DMS79 (cell line): ENCODE data around the gene MDGA2.

Source experiments
- DNase-seq: peaks from one replicate; lab custom pipeline; 2025; lab: John Stamatoyannopoulos, UW

MDGA2 gene

GRCh38 chr14:47619392-47619791 is 56.0 kb downstream of the MDGA2 start:
- no peak for DNase-seq

- no peak for DNase-seq
Observed at GRCh38 chr14:47606566-47606965, 68.8 kb downstream of the MDGA2 start.

- no peak for DNase-seq
Observed at GRCh38 chr14:47596860-47597259, 78.5 kb downstream of the MDGA2 start.

DNA sequence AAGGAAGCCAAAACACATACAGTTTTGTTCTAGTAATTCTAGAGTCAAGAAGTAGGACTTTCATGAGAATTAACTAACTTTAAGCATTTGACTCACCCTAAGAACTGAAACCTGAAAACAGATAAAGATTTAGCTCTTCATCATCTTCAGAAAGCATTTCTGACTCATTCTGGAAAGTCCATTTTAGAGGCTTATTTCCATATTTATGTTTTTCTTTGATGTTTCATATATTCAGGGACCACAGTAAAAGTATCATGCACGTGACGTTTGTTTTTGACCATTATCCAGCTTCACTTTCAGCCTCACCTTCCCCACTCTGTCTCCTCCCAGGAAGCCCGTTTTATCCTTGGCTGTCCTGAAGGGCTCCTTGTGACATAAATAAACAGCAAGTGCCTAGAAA is 79.2 kb downstream of the MDGA2 start:
- DNase-seq, result no peak

GRCh38 chr14:47595552-47595951 is 79.9 kb downstream of the MDGA2 start:
- DNase-seq, result no peak

DNA sequence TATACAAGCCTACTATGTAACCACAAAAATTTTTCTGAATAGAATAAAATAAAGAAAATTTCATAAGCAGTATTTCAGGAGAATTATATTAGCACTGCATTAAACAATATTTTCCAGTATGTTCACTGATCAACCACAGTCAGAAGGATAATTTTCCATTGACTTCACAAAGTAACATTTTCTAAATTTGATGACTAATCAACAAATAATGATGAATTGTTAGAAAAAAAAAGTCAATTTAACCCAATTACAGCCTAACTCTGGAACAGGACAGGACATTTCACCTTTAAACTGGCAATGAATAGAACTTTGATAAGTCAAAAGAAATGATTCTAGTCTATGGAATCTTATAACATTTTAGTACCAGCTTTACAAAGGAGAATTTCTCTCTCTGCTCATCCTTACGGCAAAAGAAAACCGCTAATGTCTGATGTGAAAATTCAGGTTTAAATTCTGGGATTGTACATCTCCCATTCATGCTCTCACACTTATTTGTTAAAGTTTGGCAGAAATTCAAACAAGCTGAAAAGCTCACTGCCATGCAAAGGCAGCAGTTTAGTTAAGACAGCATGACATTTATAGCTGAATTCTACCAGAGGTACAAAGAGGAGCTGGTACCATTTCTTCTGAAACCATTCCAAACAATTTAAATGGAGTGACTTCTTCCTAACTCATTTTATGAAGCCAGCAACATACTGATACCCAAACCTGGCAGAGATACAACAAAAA is 84.5 kb downstream of the MDGA2 start:
- DNase-seq, result no peak

GRCh38 chr14:47585447-47585846 is 90.0 kb downstream of the MDGA2 start:
- no peak for DNase-seq

DNA sequence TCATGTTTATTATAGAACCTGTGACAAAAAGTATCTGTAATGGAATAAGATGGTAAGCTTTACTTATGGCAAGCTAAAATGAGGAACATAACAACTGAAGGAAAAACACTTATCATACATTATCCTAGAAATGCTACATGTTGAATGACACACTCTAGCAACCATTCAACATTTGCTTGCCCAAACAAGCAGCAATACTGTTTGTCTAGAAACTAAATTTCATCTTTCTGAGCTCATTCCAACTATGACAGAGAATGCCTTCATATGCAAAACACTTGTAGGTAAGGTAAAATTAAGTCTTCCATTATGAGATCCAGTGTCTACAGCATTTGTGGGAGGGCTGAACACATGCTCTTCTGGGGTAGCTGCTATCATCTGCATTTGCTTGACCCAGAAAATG is 108.1 kb downstream of the MDGA2 start:
- no peak for DNase-seq

DNA sequence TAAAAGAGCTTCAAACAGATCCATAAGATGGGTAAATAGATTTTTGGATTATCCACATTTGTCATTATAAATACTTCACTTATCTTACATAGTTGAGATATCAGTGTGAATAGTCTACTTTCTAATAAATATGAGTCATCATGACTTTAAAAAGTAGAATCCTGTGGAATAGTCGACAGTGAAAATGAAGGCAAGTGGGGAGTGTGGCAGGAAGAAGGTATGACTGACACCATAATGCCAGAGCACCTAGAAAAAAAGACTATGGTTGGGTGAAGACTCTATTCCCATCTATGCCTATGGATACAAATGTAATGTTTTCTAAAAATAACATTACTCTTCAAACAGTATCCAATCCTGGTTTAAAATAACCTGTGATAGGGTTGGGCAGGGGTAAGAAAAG is 117.5 kb downstream of the MDGA2 start:
- DNase-seq, result no peak

- DNase-seq, result no peak
Observed at GRCh38 chr14:47555333-47555732, 120.1 kb downstream of the MDGA2 start.

DNA sequence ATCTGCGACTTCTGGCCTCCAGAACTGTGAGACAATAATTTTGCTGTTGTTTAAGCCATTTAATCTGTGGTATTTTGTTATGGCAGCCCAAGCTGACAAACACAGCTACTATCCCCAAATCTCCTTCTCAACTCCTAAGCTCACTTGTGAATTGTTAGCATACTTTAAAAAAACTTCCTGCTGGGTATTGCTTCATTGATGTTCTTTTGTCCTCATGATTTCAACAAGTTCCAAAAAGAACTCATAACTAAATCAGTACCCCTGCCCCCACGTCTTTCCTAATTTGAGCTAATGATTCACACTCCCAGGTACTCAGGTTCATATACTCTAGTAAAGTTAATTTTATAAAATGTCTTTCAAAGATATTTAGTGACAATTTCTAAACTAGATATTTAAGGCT is 125.5 kb downstream of the MDGA2 start:
- DNase-seq, result no peak

DNA sequence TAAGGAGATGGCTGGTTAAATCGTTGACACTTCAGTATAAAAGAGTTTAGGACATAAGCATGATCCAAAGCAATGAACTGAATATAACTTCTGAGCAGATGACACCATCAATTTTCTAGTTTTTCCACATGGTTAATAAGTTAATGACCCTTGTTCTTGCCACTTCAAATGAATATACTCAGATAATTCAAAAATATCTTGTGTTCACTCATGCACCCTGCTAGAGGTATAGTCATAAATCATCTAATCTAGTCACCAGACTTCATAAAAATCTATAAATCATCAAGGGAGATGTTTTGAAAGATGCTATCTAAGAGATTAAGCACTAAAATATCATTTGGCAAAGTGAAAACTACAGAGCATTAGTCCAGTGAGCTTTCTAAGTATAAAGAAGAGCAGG is 131.9 kb downstream of the MDGA2 start:
- DNase-seq, result no peak

DNA sequence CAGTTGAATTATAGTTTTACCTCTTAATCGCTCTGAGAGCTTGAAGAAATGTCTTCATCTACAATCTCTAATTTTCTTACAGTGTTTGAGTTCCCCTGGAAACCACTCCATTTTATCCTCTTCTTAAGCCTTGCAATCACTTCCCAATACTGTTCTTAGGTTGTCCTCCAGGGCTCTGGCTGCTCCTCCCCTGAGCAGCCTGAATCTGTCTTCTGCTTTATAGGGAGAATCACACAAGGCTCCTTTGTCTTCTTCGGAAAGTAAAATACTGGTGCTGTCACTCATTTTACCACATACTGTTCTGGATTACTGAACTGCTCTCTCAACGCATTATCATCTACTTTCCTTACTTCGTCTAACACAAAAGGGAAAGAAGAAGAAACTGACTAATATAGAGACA is 133.7 kb downstream of the MDGA2 start:
- no peak for DNase-seq

DNA sequence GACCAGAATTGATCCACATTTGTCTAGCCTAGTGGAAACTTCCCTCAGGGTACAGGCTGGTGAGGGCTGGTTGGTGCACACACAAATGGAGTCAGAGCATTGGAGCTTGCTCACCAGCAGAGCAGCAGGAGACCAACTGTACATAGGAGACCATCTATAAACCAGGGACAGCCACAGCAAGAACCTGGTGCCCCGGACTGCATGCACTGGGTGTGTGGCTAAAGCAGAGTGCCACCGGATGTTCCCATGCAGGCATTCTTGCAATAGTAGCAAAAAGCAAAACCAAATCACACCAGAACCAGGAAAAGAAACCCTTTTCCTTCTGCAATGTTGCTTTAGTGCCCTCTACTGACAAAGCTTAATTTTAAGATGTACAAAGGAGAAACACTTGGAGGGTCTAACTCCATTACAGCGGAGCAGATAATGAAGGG is 136.4 kb downstream of the MDGA2 start:
- DNase-seq, result no peak

DNA sequence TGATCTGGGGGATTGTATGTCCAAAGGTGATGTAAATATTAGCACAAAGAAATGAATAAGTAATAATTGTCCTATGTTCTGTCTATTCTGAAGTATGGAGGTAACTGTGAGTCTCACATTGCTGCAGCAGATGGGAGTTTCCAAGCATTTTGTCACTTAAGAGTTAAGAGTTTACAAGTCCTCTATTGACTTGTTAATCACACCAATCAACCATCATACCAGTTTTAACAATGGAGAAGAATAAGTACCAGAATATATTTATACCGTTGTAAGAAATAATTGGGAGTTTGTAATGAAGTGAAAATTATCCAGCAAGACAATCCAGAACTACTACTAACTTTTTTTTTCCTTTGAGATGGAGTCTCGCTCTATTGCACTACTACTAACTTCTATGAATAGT is 139.1 kb downstream of the MDGA2 start:
- no peak for DNase-seq

GRCh38 chr14:47526591-47527244 is 148.7 kb downstream of the MDGA2 start:
- DNase-seq, result no peak

GRCh38 chr14:47524524-47524923 is 150.9 kb downstream of the MDGA2 start:
- DNase-seq, result no peak

- DNase-seq, result no peak
Observed at GRCh38 chr14:47520382-47520781, 155.0 kb downstream of the MDGA2 start.

DNA sequence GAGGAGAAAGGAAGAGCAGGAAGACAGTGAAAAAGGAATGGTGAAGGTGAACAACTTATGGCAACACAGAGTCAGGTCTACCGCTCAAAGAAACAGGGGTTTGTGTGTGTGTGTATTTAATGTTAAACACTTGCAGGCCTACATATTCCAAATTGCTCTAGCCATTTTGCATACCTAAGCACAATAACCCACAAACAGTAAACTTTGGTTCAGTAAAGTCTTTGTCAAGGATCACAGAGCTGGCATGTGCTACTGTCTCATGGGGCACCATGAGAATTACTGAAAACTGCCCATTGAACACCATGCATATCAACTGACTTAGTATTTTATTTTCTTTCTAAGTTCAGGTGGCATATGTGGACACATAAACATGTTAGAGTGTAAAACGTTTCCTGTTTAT is 163.6 kb downstream of the MDGA2 start:
- DNase-seq, result no peak

- DNase-seq, result no peak
Observed at GRCh38 chr14:47509957-47510356, 165.4 kb downstream of the MDGA2 start.

- DNase-seq, result no peak
Observed at GRCh38 chr14:47507861-47508260, 167.5 kb downstream of the MDGA2 start.

DNA sequence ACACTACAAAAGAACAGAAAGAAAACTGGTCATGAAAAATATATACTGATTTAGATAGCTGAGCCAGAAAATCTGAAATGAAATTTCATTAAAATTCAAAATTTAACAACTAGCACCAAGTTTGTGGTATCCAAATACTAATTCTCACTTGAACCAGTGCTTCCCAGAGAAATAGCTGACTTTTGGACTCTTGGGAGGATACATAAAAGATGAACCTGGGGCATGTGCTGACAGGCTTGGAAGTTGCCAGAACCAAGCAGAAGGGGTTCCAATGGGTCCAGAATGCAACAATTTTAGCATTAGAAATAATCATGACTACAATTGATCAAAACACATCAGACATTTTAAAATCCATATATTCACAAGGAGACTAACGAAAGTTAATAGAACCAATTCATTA is 175.0 kb downstream of the MDGA2 start:
- no peak for DNase-seq

DNA sequence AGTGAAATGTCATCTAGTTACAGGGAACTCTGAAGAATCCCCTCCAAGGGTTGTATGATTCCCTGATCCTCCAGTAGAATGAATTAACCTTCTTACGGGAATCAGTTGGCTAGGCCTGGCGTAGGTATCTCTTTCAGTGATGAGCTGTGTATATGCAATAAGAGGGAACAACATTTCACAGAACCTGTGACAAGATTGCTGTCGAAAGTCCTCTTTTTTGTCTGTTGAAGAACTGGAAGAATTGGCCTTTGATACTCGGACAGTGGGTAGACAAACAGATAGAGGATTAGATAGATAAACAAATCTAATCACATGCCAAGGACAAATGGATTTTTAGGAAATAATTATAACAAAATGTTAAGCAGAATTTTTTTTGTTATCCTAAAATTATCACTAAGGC is 184.6 kb downstream of the MDGA2 start:
- DNase-seq, result no peak

DNA sequence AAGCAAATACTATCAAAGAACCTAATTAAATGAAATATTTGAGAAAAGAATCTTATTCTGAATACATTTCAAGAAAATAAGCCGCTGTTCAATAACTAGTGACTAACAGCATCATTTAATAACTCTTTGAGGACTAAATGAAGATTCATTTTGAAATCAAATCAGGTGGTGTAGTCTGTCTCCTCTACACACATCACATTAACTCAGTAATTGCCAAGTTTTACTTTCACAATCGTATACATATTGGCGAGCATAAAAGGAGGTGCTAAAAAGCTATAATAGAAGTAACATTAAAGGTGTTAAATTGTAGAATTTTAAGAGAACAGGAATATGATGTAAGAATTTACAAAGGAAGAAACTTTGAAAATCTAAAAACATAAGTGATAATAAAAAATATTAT is 185.1 kb downstream of the MDGA2 start:
- no peak for DNase-seq
